GM19043 (cell line): ENCODE data around the gene SMAD1.

Experiments used
- ATAC-seq: cut with Tn5 transposase; IDR thresholded peaks from one replicate; pipeline ENCODE4 v1.9.1; 2021; ENCODE audit warnings: low read depth; ENCODE audit not compliant: unreplicated experiment

The SMAD1 gene

DNA sequence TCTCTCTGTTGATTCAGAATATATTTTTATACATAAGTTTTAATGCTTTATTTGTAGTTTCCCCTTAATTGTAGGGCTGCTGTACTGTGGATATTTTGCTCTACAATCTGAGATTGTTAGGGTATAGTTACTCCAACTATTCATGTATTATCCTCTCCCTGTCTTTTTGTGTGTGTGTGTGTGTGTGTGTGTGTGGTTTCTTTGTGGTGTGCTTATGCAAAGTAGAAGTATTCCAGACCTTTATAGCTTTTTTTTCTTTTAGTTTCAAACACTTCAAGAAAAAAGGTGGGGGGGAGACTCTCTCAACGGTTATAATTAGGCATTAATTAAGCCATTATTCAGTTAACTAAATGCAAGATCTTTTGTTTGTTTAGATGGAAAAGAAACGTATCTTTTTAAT is 6.7 kb downstream of the SMAD1 start:
- ATAC-seq: no peak

- ATAC-seq: no peak
Observed at GRCh38 chr4:145489556-145489955, 7.9 kb downstream of the SMAD1 start.

DNA sequence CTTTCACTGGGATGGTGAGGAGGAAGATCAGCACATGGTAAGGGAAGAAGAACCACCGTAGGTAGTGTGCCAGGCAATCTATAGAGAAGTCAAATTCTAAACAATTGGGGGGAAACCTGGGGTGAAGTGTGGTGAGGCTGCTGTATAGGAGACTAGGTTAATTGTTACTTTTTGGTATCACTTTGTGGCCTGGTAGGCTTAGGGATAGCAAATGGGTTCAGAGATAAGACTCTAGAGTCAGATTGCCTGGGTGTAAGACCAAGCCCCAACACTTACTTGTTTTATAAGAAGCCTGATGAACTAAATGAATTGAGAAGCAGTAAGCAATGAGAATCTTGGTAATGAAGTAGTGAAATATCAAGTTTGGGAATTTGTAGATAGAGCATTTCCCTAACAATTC is 8.7 kb downstream of the SMAD1 start:
- ATAC-seq: no peak

DNA sequence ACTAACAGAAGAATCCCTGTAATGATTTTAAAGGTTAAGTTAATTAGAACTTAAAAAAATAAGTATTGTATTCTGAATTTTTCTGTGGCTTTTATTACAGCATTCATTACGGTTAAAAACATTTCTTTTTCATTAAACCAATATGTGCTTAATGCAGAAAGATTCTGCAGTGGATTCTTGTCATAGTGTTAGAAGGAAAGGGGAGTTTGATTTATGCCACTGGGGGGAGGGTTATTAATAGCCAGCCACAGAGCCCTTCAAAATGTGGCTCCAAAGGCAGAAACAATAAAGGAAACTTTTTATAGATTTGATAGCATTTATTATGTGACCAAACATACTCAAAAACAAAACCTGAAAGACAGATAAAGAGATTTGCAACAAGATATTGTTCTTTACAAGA is 9.1 kb downstream of the SMAD1 start:
- no peak for ATAC-seq

DNA sequence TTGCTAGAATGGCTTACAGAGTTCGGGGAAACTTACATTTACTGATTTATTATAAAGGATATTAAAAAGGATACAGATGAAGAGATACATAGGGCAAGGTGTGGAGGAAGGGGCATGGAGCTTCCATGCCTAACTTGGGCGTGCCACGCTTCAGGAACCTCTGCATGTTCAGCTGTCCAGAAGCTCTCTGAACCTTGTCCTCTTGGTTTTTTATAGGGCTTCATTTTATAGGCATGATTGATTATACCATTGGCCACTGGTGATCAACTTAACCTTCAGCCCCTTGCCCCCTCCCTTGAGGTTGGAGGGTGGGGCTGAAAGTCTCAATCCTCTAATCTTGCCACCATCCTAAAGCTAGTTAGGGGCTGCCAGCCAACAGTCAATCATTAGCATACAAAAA is 10.7 kb downstream of the SMAD1 start:
- ATAC-seq: no peak

GRCh38 chr4:145493166-145493565 is 11.5 kb downstream of the SMAD1 start:
- no peak for ATAC-seq

DNA sequence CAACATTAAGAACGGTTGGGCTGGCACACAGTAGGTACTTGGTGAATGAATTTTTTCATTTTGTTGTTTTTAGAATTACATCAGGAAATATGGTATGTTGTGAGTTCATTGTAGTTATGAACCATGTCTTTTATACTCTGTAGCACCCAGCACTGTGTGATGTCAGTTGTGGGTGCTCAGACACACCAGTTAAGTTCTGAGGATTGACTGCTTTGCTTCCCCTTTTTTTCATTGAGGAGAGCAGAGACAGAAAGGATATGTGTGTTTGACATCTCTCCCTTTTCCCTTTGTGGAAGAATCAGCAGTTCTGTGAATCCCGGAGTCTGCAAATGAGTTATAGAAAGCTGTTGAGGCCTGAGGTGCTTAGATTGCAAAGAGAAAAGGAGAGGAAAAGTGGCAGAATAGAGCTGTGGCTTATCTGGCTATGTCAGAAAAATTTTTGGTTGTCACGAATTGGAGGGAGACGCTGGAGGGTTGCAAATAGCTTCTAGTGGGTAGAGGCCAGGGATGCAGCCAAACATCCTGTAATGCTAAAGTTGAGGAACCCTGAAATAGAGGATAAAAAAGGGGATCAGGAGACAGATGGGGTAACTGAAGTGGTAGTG is 13.1 kb downstream of the SMAD1 start:
- no peak for ATAC-seq

- no peak for ATAC-seq
Observed at GRCh38 chr4:145496292-145496691, 14.6 kb downstream of the SMAD1 start.

GRCh38 chr4:145497199-145498149 is 15.8 kb downstream of the SMAD1 start:
- no peak for ATAC-seq

DNA sequence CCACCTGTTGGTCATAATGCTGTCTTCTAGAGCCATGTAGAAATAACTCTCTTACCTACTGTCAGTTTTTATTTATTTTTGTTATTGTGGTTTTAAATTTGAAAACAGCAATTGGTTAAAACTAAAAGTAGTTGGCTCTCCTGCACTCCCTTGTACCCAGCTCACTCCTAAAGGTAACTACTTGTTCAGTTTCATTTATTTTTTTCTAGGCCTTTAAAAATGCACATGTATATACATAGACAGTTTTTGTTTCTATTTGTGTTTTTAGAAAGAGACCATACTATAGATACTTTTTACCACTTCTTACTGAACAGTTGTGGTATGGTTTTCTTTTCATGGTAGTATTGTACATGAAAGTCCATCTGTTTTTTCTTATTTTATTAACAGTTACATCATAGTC is 16.8 kb downstream of the SMAD1 start:
- ATAC-seq: peak; percentile 48

- ATAC-seq: peak; percentile 61
Observed at GRCh38 chr4:145501051-145501660, 19.5 kb downstream of the SMAD1 start.

DNA sequence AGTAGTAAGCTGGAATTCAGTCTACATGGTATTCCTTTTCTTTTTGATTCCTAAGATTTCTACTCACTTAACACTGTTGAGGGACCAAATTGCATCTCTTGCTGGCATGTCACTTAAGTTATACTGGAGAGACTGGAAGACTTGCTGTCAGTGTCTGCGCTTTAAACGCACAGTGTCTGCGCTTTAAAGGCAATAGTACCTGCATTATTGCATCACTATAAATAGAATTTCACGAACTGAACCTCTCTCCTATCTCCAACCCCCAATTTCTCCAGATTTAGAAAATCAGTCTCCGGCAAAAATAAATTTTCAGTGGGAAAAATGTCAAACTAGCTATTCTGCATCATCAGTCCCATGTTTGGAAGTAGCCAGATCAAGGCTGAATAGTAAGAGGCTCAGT is 21.2 kb downstream of the SMAD1 start:
- ATAC-seq: no peak

DNA sequence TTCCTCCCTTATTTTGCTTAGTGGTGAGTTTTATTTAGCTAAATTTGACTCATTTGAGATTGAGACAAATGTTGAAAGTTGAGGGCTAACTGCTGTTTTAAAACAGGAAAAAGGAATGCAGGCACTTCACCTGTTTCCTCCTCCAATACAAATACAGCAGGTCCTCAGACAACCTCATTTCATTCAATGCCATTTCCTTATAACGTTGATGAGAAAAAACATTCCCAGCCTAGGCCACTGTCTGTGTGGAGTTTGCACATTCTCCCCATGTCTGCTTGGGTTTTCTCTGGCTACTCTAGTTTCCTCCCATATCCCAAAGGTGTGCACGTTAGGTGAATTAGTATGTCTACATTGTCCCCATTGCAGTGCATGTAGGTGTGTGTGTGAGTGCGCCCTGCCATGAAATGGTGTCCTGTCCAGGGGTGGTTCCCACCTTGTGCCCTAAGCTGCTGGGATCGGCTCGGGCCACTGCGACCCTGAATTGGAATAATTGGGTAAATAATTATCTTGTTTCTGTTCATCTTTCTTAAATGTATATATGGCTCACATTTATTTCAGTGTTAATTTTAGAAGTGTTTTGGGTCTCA is 21.9 kb downstream of the SMAD1 start:
- no peak for ATAC-seq

GRCh38 chr4:145505995-145506394 is 24.3 kb downstream of the SMAD1 start:
- no peak for ATAC-seq

DNA sequence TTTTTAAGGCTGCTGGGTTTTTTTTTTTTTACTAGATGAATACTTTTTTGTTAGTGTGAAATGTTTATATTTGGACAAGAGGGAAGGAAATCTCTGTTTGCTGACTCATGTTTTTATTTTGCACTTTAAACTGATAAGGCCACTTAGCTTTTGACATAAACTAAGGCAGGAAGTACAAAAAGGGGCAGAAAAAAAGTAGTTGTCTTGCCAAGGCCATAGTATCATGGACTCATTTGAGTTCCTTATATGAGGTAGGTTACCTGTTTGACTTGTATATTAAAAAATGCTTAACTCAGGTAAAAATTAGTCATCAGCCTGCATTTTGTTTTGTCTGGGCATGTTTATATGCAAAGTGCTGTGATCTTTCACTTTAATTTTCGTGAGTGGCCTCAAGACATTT is 26.0 kb downstream of the SMAD1 start:
- no peak for ATAC-seq

DNA sequence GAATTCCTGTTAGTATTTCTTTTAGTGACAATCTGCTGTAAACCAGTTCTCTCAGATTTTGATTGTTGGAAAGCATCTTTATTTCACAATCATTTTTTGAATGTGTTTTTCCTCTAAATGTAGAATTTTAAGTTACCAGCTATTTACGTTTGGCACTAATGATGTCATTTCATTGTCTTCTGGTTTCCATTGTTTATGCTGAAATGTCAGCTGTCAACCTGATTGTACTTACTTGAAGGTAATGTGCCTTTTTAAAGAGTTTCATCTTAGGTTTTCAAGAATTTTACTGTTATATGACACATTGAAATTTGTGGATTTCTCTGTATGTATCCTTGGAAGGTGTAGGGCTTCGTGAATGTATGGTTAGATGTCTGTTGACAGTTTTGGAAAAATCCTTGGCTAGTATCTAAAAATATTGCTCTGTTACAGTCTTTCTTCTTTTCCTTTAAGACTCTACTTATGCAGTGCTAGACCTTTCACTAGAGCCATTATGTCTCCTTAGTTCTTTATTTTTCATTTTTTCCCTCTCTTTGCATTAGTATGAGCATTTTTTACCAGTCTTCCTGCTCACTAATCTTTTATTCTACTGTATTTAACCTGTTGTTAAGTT is 30.4 kb downstream of the SMAD1 start:
- ATAC-seq: no peak

DNA sequence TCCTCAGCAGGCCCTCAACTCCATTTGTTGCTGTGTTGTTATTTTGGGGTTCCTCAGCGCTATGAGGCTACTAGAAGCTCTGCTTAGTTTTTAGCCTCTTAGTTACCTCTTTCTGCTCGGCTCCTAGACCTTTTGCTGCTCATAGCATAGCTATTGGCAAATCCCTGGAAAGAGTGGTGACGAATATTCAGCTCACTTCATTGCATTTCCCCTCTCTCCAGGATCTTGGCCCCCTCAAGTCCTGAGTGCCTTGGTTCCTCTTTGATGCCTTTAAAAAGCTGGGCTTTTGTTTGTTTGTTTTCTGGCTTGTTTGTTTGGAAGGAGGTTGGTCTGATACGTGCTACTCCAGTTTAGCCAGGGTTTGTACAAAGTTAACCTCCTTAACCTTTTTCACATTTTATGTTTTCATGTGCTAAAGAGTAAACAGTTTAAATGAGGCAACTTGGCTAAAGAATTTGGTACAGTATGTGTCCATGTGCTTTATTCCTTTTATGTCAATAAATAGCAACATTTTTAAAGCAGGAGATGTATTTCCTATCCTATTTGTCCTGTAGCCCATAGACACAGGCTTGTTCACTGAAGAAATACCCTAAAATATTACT is 31.5 kb downstream of the SMAD1 start:
- ATAC-seq: no peak

DNA sequence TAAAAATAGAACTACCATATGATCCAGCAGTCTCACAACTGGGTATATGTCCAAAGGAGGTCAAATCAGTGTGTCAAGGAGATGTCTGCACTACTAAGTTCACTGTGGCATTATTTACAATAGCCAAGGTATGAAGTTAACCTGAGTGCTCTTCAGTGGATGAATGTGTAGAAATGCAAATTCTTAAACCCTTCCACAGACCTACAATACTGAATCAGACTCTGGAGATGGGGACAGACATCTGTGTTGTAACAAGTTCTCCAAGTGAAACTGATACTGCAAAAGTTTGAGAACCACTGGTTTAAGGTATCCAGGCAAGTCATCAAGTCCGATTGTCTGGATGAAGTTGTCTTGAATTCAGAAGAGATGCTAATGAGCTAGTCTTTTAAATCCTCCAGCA is 38.5 kb downstream of the SMAD1 start:
- peak; percentile 48 for ATAC-seq

GRCh38 chr4:145521282-145521681 is 39.6 kb downstream of the SMAD1 start:
- ATAC-seq: no peak

GRCh38 chr4:145523117-145523516 is 41.5 kb downstream of the SMAD1 start:
- ATAC-seq: no peak
